M059J (cell line): ENCODE results near the gene HES7. TPM values are rescaled to one million over a fixed set of nuclear protein-coding genes. Genes with fewer than 3 reads are reported as not detected.

ENCODE experiments used
- DNase-seq: peaks from one replicate; pipeline ENCODE4 v3.0.0-alpha.2; 2012; ENCODE audit warnings: low read depth
- total RNA-seq: library from RNA; depleted of rRNA; stranded (reverse); fragments of >200 nt; shearing (Covaris generic); gene quantifications from 2 replicates; pipeline ENCODE4 v1.2.3, GENCODE V29; 2014; rRNA removed

The HES7 gene
- total RNA-seq, 1 experiment from 2014 or later, result 0.94 TPM

GRCh38 chr17:8073627-8074484, 50.0 kb downstream of the HES7 start:
- DNase-seq, result peak; percentile 51

GRCh38 chr17:8072729-8073461, 51.0 kb downstream of the HES7 start:
- no peak for DNase-seq

GRCh38 chr17:8072341-8072728, 51.6 kb downstream of the HES7 start:
- no peak for DNase-seq

- DNase-seq, result no peak
Observed at GRCh38 chr17:8071496-8071895, 52.4 kb downstream of the HES7 start.

Other genes starting within 250 kb of the HES7 start
- gene CHD3, start 235.3 kb downstream of the HES7 start, total RNA-seq, result 15.6 and 31.3 TPM in 2 replicates
- gene RNF227, start 207.8 kb downstream of the HES7 start, total RNA-seq, result 0.86 and 7.8 TPM in 2 replicates
- not detected in 2 replicates for gene KCNAB3, start 194.2 kb downstream of the HES7 start, total RNA-seq
- gene TRAPPC1, start 192.2 kb downstream of the HES7 start, total RNA-seq, result 58.1 and 61.8 TPM in 2 replicates
- gene CNTROB, start 191.9 kb downstream of the HES7 start, total RNA-seq, result 14.3 and 29.9 TPM in 2 replicates
- not detected in 2 replicates for gene GUCY2D, start 121.5 kb downstream of the HES7 start, total RNA-seq
- not detected in 2 replicates for gene ALOX15B, start 85.0 kb downstream of the HES7 start, total RNA-seq
- not detected in 2 replicates for gene ALOX12B, start 36.4 kb downstream of the HES7 start, total RNA-seq
- gene ALOXE3, start 5.6 kb downstream of the HES7 start, total RNA-seq, result 0.44 TPM in 1 of 2 replicates, not detected in the other
- gene PER1, start 28.3 kb upstream of the HES7 start, total RNA-seq, result 10.6 and 18.4 TPM in 2 replicates
- gene VAMP2, start 38.8 kb upstream of the HES7 start, total RNA-seq, result 3.8 and 4.4 TPM in 2 replicates
- gene TMEM107, start 52.3 kb upstream of the HES7 start, total RNA-seq, result 27.5 and 31.5 TPM in 2 replicates
- gene BORCS6, start 66.1 kb upstream of the HES7 start, total RNA-seq, result 3.9 and 6.8 TPM in 2 replicates
- 78.7 and 123 TPM in 2 replicates for gene AURKB, start 86.5 kb upstream of the HES7 start, total RNA-seq
- gene CTC1, start 124.0 kb upstream of the HES7 start, total RNA-seq, result 0.49 and 3.1 TPM in 2 replicates
- 14.5 and 22.9 TPM in 2 replicates for gene PFAS, start 125.2 kb upstream of the HES7 start, total RNA-seq
- 5.6 and 14.7 TPM in 2 replicates for gene RANGRF, start 164.6 kb upstream of the HES7 start, total RNA-seq
- gene SLC25A35, start 171.3 kb upstream of the HES7 start, total RNA-seq, result 1.7 and 2.4 TPM in 2 replicates
- gene ARHGEF15, start 186.1 kb upstream of the HES7 start, total RNA-seq, result not detected in 2 replicates
- not detected in 2 replicates for gene ODF4, start 215.7 kb upstream of the HES7 start, total RNA-seq